Subcutaneous adipose tissue (tissue), 4 donors: Measurements from ENCODE around the gene PTPRN2. TPM values are rescaled to one million over a fixed set of nuclear protein-coding genes. Genes with fewer than 3 reads are reported as not detected.

Experiments
- total RNA-seq, 4 donors: library from RNA; depleted of rRNA; stranded (reverse); fragments of >200 nt; gene quantifications; one replicate each; pipeline ENCODE4 v1.1.0, GENCODE V29; 2016
- TF ChIP-seq, protein P1 (sequence below): fragments of 450-650 bp; IDR thresholded peaks from one replicate; pipeline ENCODE4 v1.5.1; 2016; ENCODE audit warnings: low read depth, mild to moderate bottlenecking, control low read depth, antibody characterized with exemption, moderate library complexity

Gene PTPRN2
- total RNA-seq, 4 donors from 2014 or later: 2.0 to 4.6 (median 3.7) TPM

DNA sequence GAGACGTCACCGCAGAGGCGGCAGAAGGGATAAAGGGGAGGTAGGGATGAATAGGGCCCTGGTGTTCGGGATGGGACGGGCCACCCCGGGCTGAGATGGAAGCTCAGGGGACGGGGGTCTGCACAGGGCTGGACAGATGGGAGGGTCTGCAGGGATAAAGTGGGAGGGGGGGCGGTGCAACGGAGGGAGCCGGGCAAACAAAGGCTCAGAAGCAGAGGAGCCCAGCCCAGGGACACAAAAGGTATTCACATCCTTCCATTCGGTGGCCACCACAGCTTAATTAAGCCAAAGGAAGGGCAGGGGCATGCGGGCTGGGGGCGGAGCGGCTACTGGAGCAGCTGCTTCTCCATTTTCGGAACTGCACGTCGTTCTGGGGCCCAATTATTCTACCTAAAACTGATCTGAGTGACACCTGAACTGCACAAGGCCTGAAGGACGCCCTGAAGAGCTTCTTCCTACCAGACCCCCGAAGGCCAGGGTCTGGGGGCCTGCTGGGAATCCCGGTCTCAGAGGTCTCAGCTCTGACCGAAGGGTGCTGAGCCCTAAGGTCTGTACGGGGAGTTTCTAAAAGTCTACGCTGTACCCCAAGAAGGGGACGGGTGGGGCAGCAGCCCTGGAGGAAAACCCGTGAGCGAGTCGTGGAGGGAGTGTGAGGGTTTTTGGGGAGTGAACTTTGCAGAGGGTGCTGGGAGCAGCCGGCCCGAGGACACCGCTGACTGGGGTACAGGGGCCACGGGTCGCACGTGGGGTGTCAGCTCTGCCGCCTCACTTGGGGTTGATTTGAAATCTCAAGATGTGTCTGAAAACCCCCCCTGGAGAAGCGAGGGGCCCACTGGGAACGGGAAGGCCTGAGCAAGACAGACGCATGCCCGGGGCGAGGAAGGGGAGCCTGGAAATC is 916.0 kb downstream of the PTPRN2 start:
- TF ChIP-seq, protein P1, sequence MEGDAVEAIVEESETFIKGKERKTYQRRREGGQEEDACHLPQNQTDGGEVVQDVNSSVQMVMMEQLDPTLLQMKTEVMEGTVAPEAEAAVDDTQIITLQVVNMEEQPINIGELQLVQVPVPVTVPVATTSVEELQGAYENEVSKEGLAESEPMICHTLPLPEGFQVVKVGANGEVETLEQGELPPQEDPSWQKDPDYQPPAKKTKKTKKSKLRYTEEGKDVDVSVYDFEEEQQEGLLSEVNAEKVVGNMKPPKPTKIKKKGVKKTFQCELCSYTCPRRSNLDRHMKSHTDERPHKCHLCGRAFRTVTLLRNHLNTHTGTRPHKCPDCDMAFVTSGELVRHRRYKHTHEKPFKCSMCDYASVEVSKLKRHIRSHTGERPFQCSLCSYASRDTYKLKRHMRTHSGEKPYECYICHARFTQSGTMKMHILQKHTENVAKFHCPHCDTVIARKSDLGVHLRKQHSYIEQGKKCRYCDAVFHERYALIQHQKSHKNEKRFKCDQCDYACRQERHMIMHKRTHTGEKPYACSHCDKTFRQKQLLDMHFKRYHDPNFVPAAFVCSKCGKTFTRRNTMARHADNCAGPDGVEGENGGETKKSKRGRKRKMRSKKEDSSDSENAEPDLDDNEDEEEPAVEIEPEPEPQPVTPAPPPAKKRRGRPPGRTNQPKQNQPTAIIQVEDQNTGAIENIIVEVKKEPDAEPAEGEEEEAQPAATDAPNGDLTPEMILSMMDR: no peak

DNA sequence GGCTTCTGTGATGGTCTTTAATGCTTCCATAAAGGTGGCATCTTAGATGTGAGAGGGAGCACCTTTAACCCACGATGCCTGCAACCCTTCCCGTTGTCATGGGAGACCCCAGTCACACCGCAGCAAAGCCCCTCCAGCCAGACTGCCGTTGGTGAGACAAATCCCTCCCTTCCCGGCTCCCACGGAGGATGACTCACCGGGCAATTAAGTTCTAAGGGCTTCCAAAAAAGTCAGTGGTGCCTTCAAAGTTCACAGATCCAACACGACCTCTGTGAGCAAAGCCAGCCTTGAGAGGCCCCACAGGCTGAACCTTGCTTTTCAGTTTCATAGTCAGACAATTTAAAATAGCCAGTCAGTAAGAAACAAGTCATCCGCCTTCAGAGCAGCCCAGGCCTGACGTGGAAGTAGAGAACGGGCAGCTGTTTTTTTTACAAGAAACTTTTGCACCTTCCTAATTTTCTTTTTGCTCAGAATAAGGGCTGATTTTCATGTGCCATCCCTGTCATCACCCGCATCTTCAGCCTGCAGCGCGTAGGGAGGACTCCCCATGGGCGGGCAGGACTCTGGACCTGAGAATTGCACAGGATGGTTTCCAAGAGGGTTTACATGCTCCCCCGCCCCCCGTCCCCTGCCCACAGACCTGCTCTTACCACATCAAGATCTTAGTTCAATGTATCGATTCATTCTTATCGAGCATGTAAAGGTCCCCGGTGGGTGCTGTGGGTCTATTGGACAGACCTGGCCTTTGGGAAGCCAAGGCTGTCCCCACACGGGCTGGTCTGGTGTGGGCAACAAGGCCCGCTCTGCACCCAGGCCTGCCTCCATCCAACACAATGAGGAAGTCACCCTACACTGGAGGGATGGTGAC is 916.9 kb downstream of the PTPRN2 start:
- TF ChIP-seq, protein P1: no peak

DNA sequence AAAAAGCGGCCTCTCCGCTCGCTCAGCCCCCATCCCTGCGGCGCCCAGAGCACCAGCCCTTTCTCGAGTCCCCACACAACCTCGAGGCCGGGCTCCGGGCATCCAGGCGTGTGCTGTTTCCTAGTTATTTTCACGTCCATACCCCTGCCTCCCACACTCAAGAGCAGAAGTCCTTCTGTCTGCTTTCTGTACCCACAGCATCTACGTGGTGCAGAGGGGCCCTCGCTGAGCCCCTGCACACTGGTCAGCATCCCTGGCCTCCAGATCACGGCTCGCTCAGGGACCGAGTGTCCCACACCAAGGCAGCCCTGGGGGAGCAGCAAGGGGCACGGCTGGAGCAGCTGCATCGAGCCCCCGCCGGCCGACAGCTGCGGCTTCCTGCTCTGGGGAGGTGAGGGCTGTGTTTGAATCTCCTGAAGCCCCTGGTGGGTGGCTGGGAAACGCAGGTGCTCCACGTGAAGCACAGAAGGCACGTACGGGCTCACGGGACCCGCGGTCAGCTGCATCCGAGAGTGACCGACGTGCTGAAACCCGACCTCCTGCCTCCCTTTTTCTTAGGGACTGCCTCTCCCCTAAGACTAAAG is 917.8 kb downstream of the PTPRN2 start:
- TF ChIP-seq, protein P1: no peak

DNA sequence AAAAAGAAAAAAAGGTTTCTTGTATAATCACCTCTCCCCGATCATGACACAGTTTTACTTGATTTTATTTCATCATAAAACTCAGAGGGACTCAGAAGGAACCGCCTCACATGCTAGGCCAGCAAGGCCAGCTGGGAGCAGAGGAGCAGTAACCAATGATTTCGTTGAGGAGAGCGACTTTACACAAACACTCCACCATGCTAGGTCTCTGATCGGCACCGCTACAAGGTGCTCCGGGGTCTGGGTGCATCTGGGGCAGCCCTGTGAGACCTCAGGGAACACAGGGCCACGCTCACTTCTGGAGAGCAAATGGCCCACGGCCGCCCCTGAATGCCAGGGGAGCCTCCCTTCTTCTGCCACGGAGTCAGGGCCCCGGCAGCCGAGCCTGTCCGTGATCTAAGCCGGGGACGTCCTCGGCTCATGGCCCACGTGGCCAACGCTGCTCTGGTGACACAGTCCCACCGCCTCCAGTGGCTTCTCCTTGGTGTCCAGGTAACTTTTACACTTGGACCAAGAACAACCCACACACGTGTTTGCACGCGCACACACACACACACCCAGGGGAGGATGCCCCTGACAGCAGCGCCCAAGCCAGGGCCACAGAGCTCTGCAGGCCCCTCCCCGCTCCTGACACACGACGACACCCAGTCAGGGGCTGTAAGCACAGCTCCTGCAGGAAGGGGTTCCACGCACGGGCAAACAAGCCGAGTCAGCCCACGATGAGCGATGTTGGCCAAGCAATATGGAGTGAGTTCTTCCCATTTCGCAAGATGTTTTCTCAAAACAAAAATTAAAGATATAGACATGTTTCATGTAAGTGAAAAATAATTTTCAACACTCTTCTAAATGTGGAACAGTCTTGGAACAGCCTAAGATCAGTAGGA is 918.5 kb downstream of the PTPRN2 start:
- TF ChIP-seq, protein P1: no peak

- TF ChIP-seq, protein P1: no peak
Measured at GRCh38 chr7:157668221-157668883, 919.3 kb downstream of the PTPRN2 start.

DNA sequence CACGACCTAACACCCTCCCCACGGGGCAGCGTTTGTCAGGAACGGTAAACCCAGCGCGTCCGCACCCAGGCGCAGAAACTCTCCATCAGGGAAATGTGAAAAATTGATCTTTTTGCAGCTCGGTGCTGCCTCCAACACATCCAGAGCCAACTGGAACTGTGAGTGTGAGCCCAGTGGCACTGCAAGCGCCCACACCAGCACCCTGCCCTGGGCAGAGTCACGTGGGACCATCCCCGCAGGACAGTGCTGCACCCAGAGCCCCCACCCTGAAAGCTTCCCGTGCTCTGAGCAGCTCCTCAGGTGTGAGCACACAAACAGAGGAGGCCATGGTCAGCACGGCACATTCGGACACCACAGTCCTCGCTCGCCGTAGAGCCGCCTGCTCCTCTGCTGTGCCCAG is 919.9 kb downstream of the PTPRN2 start:
- TF ChIP-seq, protein P1: no peak
